ENCODE data around the gene KPNA6.

KPNA6 gene

GRCh38 chr1:32182060-32182459 lies 74.2 kb downstream of the KPNA6 start:
- FAIRE-seq (no peak), DNase-seq (ENCODE audit: insufficient read length, low spot score) (no peak)

- FAIRE-seq (no peak), DNase-seq (ENCODE audit: insufficient read length, low spot score) (no peak)
Measured at GRCh38 chr1:32184650-32185049, 76.8 kb downstream of the KPNA6 start.

- FAIRE-seq, result no peak
- DNase-seq (ENCODE audit: insufficient read length, low spot score), result no peak
Measured at GRCh38 chr1:32186077-32186476, 78.2 kb downstream of the KPNA6 start.

GRCh38 chr1:32186491-32186890 lies 78.6 kb downstream of the KPNA6 start:
- DNase-seq (ENCODE audit: insufficient read length, low spot score), result no peak
- no peak for FAIRE-seq

- DNase-seq (ENCODE audit: insufficient read length, low spot score), result no peak
- no peak for FAIRE-seq
Measured at GRCh38 chr1:32187850-32188249, 80.0 kb downstream of the KPNA6 start.

GRCh38 chr1:32192220-32192948 lies 84.5 kb downstream of the KPNA6 start:
- no peak for FAIRE-seq
- no peak for DNase-seq (ENCODE audit: insufficient read length, low spot score)

GRCh38 chr1:32194984-32195383 lies 87.1 kb downstream of the KPNA6 start:
- FAIRE-seq (no peak), DNase-seq (ENCODE audit: insufficient read length, low spot score) (no peak)

GRCh38 chr1:32195531-32195930 lies 87.7 kb downstream of the KPNA6 start:
- DNase-seq (ENCODE audit: insufficient read length, low spot score), result no peak
- FAIRE-seq, result no peak

- FAIRE-seq (no peak), DNase-seq (ENCODE audit: insufficient read length, low spot score) (no peak)
Measured at GRCh38 chr1:32195972-32196823, 88.3 kb downstream of the KPNA6 start.

GRCh38 chr1:32197074-32197473 lies 89.2 kb downstream of the KPNA6 start:
- DNase-seq (ENCODE audit: insufficient read length, low spot score) (no peak), FAIRE-seq (no peak)

GRCh38 chr1:32197837-32198236 lies 90.0 kb downstream of the KPNA6 start:
- DNase-seq (ENCODE audit: insufficient read length, low spot score) (no peak), FAIRE-seq (no peak)

GRCh38 chr1:32198237-32199042 lies 90.6 kb downstream of the KPNA6 start:
- FAIRE-seq (no peak), DNase-seq (ENCODE audit: insufficient read length, low spot score) (no peak)

- no peak for DNase-seq (ENCODE audit: insufficient read length, low spot score)
- no peak for FAIRE-seq
Measured at GRCh38 chr1:32199043-32199716, 91.3 kb downstream of the KPNA6 start.

- no peak for DNase-seq (ENCODE audit: insufficient read length, low spot score)
Measured at GRCh38 chr1:32199717-32200072, 91.8 kb downstream of the KPNA6 start.

GRCh38 chr1:32200226-32201010 lies 92.6 kb downstream of the KPNA6 start, which contains the start of gene CCDC28B:
TSS of gene CCDC28B (plus strand) at chr1:32200595. CDS start at chr1:32201936, 1,341 bp downstream.
- FAIRE-seq, result peak; percentile 23
- DNase-seq (ENCODE audit: insufficient read length, low spot score), result peak; percentile 71

More at GRCh38 chr1:32199717-32200072, 91.8 kb downstream of the KPNA6 start:
- no peak for FAIRE-seq

- FAIRE-seq (no peak), DNase-seq (ENCODE audit: insufficient read length, low spot score) (peak; percentile 46)
Measured at GRCh38 chr1:32201011-32201855, 93.4 kb downstream of the KPNA6 start.

GRCh38 chr1:32204943-32205361 lies 97.1 kb downstream of the KPNA6 start:
- DNase-seq (ENCODE audit: insufficient read length, low spot score), result no peak
- FAIRE-seq, result no peak

- DNase-seq (ENCODE audit: insufficient read length, low spot score), result peak; percentile 82
- FAIRE-seq, result peak; percentile 86
Measured at GRCh38 chr1:32205401-32206370, 97.8 kb downstream of the KPNA6 start, which contains the start of gene IQCC. TSS of gene IQCC (plus strand) at chr1:32205671. CDS start at chr1:32205682, 11 bp downstream.
